ENCODE measurements around the gene TTLL9. TPM values are rescaled to one million over a fixed set of nuclear protein-coding genes. Genes with fewer than 3 reads are reported as not detected.

TTLL9 gene
- total RNA-seq, 1 donor from 2014 or later, result not detected

- DNase-seq (ENCODE audit: low read depth), result no peak
- Histone ChIP-seq H3K4me3 (ENCODE audit: low read depth, low read length) (no peak overlapping the region), H3K36me3 (ENCODE audit: control insufficient read depth, insufficient read depth, low read length) (no peaks in the 10 kb centered on the region), H3K27me3 (ENCODE audit: control insufficient read depth, insufficient read depth, low read length) (peaks cover 62% of the 10 kb centered on the region)
- no peak for TF ChIP-seq CTCF (IDR thresholded peaks at IDR 0.05; ENCODE audit: insufficient read depth, low read length, poor library complexity, severe bottlenecking)
These were observed 11.0 kb upstream of the TTLL9 start for GRCh38 chr20:31859266-31859997.

GRCh38 chr20:31859998-31860380 lies 10.4 kb upstream of the TTLL9 start:
- Histone ChIP-seq H3K36me3 (ENCODE audit: control insufficient read depth, insufficient read depth, low read length) (no peaks in the 10 kb centered on the region), H3K27me3 (ENCODE audit: control insufficient read depth, insufficient read depth, low read length) (peaks cover 60% of the 10 kb centered on the region), H3K4me3 (ENCODE audit: low read depth, low read length) (no peak overlapping the region)
- TF ChIP-seq CTCF (IDR thresholded peaks at IDR 0.05; ENCODE audit: insufficient read depth, low read length, poor library complexity, severe bottlenecking), result no peak
- DNase-seq (ENCODE audit: low read depth), result no peak

- TF ChIP-seq CTCF (IDR thresholded peaks at IDR 0.05; ENCODE audit: insufficient read depth, low read length, poor library complexity, severe bottlenecking), result no peak
- Histone ChIP-seq H3K36me3 (ENCODE audit: control insufficient read depth, insufficient read depth, low read length) (no peaks in the 10 kb centered on the region), H3K4me3 (ENCODE audit: low read depth, low read length) (peak overlapping the region; percentile 42), H3K27me3 (ENCODE audit: control insufficient read depth, insufficient read depth, low read length) (peaks cover 55% of the 10 kb centered on the region)
- no peak for DNase-seq (ENCODE audit: low read depth)
These were observed 9.9 kb upstream of the TTLL9 start for GRCh38 chr20:31860390-31861134.

- H3K36me3 ChIP-seq (ENCODE audit: control insufficient read depth, insufficient read depth, low read length), result no peaks in the 10 kb centered on the region
- H3K27me3 ChIP-seq (ENCODE audit: control insufficient read depth, insufficient read depth, low read length), result peaks cover 54% of the 10 kb centered on the region
- no peak for DNase-seq (ENCODE audit: low read depth)
- peak overlapping the region; percentile 42 for H3K4me3 ChIP-seq (ENCODE audit: low read depth, low read length)
- no peak for TF ChIP-seq CTCF (IDR thresholded peaks at IDR 0.05; ENCODE audit: insufficient read depth, low read length, poor library complexity, severe bottlenecking)
These were observed 9.4 kb upstream of the TTLL9 start for GRCh38 chr20:31861135-31861384.

- peak overlapping the region; percentile 42 for H3K4me3 ChIP-seq (ENCODE audit: low read depth, low read length)
- peaks cover 51% of the 10 kb centered on the region for H3K27me3 ChIP-seq (ENCODE audit: control insufficient read depth, insufficient read depth, low read length)
- no peak for TF ChIP-seq CTCF (IDR thresholded peaks at IDR 0.05; ENCODE audit: insufficient read depth, low read length, poor library complexity, severe bottlenecking)
- no peak for DNase-seq (ENCODE audit: low read depth)
- no peaks in the 10 kb centered on the region for H3K36me3 ChIP-seq (ENCODE audit: control insufficient read depth, insufficient read depth, low read length)
These were observed 8.9 kb upstream of the TTLL9 start for GRCh38 chr20:31861385-31862156.
